Activated CD8-positive, alpha-beta memory T cell treated with anti-CD3 and anti-CD28 coated beads, Interleukin-2, amount 50 U/mL, for 1 hour (primary cell): ENCODE data around the gene PRKCZ.
A peak's percentile ranks its signal among the peaks of the same experiment; 100 is the strongest.
"Not testable (repeated sequence)": the region's sequence is repeated elsewhere in the genome, so short reads cannot be mapped to it uniquely, and the experiment has no call there.

Experiments
- DNase-seq: peaks from one replicate; pipeline ENCODE4 v3.0.0-alpha.2; 2020; ENCODE audit errors: extremely low read depth

The PRKCZ gene

GRCh38 chr1:2115008-2115641, 64.9 kb downstream of the PRKCZ start:
- DNase-seq = no peak

- DNase-seq = no peak
These were observed 65.6 kb downstream of the PRKCZ start for GRCh38 chr1:2115702-2116341.

GRCh38 chr1:2119886-2120285, 69.7 kb downstream of the PRKCZ start:
- DNase-seq = no peak

- no peak for DNase-seq
These were observed 71.0 kb downstream of the PRKCZ start for GRCh38 chr1:2121101-2121691.

GRCh38 chr1:2121794-2122193, 71.6 kb downstream of the PRKCZ start:
- not testable (repeated sequence) for DNase-seq

- no peak for DNase-seq
These were observed 74.4 kb downstream of the PRKCZ start for GRCh38 chr1:2124446-2125198.

GRCh38 chr1:2125350-2126211, 75.4 kb downstream of the PRKCZ start:
- no peak for DNase-seq

- no peak for DNase-seq
These were observed 76.3 kb downstream of the PRKCZ start for GRCh38 chr1:2126331-2127186.

GRCh38 chr1:2127187-2128145, 77.3 kb downstream of the PRKCZ start:
- DNase-seq = no peak

- DNase-seq = no peak
These were observed 78.1 kb downstream of the PRKCZ start for GRCh38 chr1:2128189-2128901.

- no peak for DNase-seq
These were observed 79.2 kb downstream of the PRKCZ start for GRCh38 chr1:2129256-2129943.

- no peak for DNase-seq
These were observed 79.9 kb downstream of the PRKCZ start for GRCh38 chr1:2130156-2130555.

- DNase-seq = no peak
These were observed 80.7 kb downstream of the PRKCZ start for GRCh38 chr1:2130871-2131289.

- DNase-seq = no peak
These were observed 82.2 kb downstream of the PRKCZ start for GRCh38 chr1:2132222-2133038.

- DNase-seq = peak; percentile 90
These were observed 83.0 kb downstream of the PRKCZ start for GRCh38 chr1:2133039-2133878.

- DNase-seq = no peak
These were observed 83.6 kb downstream of the PRKCZ start for GRCh38 chr1:2133879-2134215.

- no peak for DNase-seq
These were observed 84.0 kb downstream of the PRKCZ start for GRCh38 chr1:2134266-2134620.
